Colonic mucosa (tissue), 4 donors: Measurements from ENCODE around the gene APRT. TPM values are rescaled to one million over a fixed set of nuclear protein-coding genes. Genes with fewer than 3 reads are reported as not detected.

Source experiments
- DNase-seq: peaks from one replicate; pipeline ENCODE4 v3.0.0-alpha.2; 2020
- H3K27ac ChIP-seq: fragments of 200-600 bp; one replicate; pipeline ENCODE4 v1.8.0; 2021
- H3K27me3 ChIP-seq: fragments of 200-600 bp; one replicate; pipeline ENCODE4 v1.8.0; 2021
- H3K36me3 ChIP-seq: fragments of 200-600 bp; one replicate; pipeline ENCODE4 v1.8.0; 2021
- H3K4me1 ChIP-seq: fragments of 200-600 bp; one replicate; pipeline ENCODE4 v1.8.0; 2021; ENCODE audit warnings: mild to moderate bottlenecking
- H3K4me3 ChIP-seq: fragments of 200-600 bp; one replicate; pipeline ENCODE4 v1.8.0; 2021
- H3K9ac ChIP-seq, 2 donors: one replicate each; pipeline ENCODE4 v1.7.0; 2013; ENCODE audit warnings: control low read depth in 2 of 2, low read depth in 2 of 2, low read length in 2 of 2
- H3K9me3 ChIP-seq: fragments of 200-600 bp; one replicate; pipeline ENCODE4 v1.8.0; 2021
- intact Hi-C: fragments of 100-400 bp; cut with DNase I; formaldehyde crosslinking; loops from one replicate; pipeline ENCODE4 v1.14.1; 2022
- total RNA-seq, 2 donors: library from RNA; stranded (reverse); fragmentation: NEBNext Ultra II Directional in 1 of 2; extraction: Animal tissue kit (Norgen Biotek cat#: 25700) in 1 of 2; gene quantifications; one replicate each; pipeline ENCODE4 v1.2.1, GENCODE V29; 2021
- TF ChIP-seq, protein P1 (sequence below): fragments of 200-600 bp; IDR thresholded peaks from one replicate; pipeline ENCODE4 v1.8.0; 2022; ENCODE audit warnings: antibody characterized with exemption, mild to moderate bottlenecking
- donor health status: healthy.
- donor health status: DM: no; HTN: no; CAD: no.
- donor health status: DM: no; HTN: no; CAD: no.

The APRT gene
- total RNA-seq, 2 donors from 2014 or later: 103 to 273 TPM

DNA sequence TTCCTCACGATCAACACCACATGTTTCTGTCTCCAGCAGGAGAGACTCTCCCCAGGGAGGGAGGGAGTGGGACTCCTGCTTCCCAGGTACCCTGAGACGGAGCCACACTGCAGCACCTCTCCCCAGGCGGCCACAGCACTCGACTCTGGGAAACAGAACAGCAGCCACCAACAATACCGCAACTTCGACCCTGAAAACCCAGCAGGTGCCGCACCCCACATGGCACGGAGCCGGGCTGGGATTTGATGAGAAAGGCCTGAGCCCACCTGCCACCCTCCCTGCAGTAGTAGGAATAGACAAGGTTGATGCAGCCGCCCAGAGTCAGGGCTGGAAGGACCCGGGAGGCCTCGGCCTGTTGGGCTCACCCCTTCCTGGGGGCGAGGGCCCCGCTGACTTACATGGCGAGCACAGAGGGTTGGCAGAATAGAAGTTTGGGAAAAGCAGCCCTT, 30.6 kb upstream of the APRT start:
- intact Hi-C loops: no loop called here
- H3K36me3 ChIP-seq: no peaks in the 10 kb centered on the region
- no peaks in the 10 kb centered on the region for H3K27me3 ChIP-seq
- H3K4me1 ChIP-seq: no peaks in the 10 kb centered on the region
- no peak overlapping the region for H3K4me3 ChIP-seq
- no peak overlapping the region for H3K9ac ChIP-seq
- no peak overlapping the region for H3K27ac ChIP-seq
- H3K9me3 ChIP-seq: no peaks in the 10 kb centered on the region
- no peak for DNase-seq
- TF ChIP-seq, protein P1, sequence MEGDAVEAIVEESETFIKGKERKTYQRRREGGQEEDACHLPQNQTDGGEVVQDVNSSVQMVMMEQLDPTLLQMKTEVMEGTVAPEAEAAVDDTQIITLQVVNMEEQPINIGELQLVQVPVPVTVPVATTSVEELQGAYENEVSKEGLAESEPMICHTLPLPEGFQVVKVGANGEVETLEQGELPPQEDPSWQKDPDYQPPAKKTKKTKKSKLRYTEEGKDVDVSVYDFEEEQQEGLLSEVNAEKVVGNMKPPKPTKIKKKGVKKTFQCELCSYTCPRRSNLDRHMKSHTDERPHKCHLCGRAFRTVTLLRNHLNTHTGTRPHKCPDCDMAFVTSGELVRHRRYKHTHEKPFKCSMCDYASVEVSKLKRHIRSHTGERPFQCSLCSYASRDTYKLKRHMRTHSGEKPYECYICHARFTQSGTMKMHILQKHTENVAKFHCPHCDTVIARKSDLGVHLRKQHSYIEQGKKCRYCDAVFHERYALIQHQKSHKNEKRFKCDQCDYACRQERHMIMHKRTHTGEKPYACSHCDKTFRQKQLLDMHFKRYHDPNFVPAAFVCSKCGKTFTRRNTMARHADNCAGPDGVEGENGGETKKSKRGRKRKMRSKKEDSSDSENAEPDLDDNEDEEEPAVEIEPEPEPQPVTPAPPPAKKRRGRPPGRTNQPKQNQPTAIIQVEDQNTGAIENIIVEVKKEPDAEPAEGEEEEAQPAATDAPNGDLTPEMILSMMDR: no peak

DNA sequence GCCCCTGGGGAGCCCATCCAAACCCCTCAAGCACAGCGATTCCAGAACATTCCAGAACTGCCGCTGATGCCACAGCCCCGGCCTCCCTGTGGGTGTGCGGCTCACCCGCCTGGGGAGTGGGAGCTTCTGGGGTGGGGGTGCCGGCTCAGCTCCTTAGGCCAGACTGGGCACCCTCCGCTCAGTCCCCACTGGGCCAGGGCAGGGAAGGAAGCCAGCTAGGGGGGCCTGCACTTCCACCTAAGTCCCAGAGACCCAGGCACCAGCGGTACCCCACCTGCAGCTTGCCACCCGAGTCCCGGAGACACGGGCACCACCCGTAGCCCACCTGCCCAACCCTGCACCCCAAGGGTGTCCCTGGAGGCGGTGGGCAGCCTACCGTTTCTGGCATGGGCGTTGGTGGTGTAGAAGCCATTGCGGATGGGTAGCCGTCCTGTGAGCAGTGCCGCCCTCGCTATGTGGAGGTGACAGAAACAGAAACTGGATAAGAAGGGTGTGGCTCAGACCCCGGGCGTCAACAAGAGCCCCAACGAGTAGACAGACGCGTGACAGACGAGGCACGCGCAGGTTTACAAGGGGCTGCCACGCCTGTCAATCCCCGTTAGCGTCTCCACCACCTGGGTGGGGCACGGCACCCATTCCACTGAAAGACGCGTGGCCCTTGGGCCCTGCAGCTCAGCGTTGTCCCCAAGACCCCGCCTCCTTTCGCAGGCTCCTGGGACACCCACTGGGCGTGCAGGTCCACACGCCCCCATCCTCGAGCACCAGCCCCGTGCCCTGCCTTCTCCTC, 30.0 kb upstream of the APRT start:
- Histone ChIP-seq H3K9ac (no peak overlapping the region), H3K27me3 (no peaks in the 10 kb centered on the region), H3K27ac (no peak overlapping the region), H3K4me3 (no peak overlapping the region), H3K4me1 (no peaks in the 10 kb centered on the region), H3K9me3 (no peaks in the 10 kb centered on the region), H3K36me3 (no peaks in the 10 kb centered on the region)
- no peak for DNase-seq
- TF ChIP-seq, protein P1: no peak
- intact Hi-C loops: no loop called here

DNA sequence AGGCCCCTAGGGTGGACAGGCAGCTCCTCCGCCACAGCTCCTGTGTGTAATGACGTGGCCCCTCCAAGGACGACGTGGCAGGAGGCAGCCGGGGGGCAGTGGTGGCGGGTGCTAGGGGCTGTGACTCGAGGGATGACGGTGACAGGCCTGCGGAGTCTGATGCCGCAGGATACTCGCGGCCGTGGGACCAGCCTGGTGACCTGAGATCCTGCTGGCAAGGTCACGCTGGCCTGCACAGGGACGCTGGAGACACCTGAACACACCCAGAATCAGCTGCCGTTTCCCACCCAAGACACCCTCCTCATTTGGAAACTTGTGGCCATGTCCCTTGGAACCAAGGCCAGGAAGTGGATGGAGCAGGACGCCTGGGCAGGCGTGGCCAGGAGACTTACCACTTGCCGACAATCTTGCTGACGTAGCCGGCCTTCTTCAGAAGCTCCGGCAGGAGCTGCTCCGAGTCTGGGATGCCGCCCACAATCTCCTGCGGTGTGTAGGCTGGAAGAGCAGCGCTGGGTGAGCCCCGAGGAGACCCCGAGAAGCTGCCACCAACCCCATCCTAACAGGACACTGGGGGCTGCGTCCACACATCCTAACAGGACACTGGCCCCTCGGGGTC, 29.0 kb upstream of the APRT start:
- no peaks in the 10 kb centered on the region for H3K9me3 ChIP-seq
- no peak overlapping the region for H3K27ac ChIP-seq
- no peak overlapping the region for H3K4me3 ChIP-seq
- intact Hi-C loops: no loop called here
- H3K27me3 ChIP-seq: no peaks in the 10 kb centered on the region
- no peak overlapping the region for H3K9ac ChIP-seq
- DNase-seq: no peak
- H3K4me1 ChIP-seq: no peaks in the 10 kb centered on the region
- TF ChIP-seq, protein P1: no peak
- H3K36me3 ChIP-seq: no peaks in the 10 kb centered on the region

DNA sequence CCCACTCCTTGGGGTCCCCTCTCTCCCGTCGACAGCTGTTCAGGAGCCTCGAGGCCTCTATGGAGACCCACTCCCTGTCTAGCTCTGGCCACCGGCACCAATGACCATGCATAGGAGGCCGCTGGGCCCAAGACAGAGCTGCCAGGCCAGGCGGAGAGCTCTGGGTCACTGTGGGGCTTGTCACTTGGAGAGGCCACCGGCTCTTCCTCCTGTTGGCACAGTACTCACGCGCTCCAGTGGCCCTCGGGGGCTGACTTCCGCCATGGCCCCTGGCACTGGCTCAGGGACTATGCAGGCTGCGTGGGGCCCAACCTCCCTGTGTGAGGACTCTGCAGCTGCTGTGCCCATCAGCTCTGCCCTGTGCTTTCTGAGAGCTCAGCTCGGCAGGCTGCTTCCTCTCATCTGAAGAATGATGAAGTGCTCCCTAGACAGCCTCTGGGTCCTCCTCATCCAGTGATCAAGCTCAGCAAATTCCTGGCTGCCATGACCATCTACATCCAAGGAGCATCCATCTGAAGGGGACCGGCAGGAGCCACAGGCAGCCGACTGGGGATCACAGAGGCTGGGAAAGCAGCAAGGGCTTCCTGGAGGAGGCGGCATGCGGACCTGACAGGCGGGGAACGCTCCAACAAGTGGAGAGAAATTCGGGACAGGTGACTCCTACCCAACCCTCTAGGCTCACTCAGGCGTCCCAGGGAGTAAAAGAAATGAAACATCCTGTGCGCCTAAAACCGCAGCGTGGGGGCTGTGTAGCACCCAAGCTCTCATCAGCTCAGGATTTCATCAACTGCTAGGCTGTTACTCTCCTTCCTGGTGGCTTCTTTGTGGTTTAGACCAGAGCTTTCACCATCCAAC, 28.2 kb upstream of the APRT start:
- intact Hi-C loops: no loop called here
- H3K4me3 ChIP-seq: no peak overlapping the region
- H3K4me1 ChIP-seq: no peaks in the 10 kb centered on the region
- no peak overlapping the region for H3K9ac ChIP-seq
- DNase-seq: no peak
- no peaks in the 10 kb centered on the region for H3K36me3 ChIP-seq
- no peak overlapping the region for H3K27ac ChIP-seq
- no peaks in the 10 kb centered on the region for H3K9me3 ChIP-seq
- H3K27me3 ChIP-seq: no peaks in the 10 kb centered on the region
- TF ChIP-seq, protein P1: no peak

DNA sequence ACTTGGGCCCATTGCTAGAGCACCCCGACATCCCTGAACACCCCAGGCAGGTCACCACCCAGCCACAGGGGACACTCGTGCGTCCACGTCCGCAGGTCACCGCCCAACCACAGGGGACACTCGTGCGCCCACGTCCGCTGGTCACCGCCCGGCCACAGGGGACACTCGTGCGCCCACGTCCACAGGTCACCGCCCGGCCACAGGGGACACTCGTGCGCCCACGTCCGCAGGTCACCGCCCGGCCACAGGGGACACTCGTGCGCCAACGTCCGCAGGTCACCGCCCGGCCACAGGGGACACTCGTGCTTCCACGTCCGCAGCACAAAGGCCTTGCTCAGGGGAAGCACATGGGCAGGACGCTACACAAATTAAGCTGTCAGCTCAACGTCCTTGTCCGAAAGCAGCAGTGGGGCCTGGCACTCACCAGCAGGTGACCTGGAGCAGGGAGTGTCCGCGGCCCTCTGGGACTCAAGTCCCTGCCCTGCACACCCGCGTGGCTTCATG, 27.4 kb upstream of the APRT start:
- no peaks in the 10 kb centered on the region for H3K36me3 ChIP-seq
- intact Hi-C loops: no loop called here
- TF ChIP-seq, protein P1: no peak

More for the DNA sequence above, 27.4 kb upstream of the APRT start:
- Histone ChIP-seq H3K27ac (no peak overlapping the region), H3K9me3 (no peaks in the 10 kb centered on the region), H3K4me3 (no peak overlapping the region), H3K9ac (no peak overlapping the region), H3K4me1 (no peaks in the 10 kb centered on the region), H3K27me3 (no peaks in the 10 kb centered on the region)
- DNase-seq: no peak
